Uterus (tissue), 2 donors: ENCODE results near the gene OBSCN.

Experiments used
- POLR2A ChIP-seq, 2 donors: fragments of 450-650 bp; IDR thresholded peaks; one replicate each; pipeline ENCODE4 v1.6.1; 2016; ENCODE audit warnings: antibody characterized with exemption in 2 of 2, mild to moderate bottlenecking in 1 of 2, moderate library complexity in 1 of 2
- TF ChIP-seq, protein P1 (sequence below), 4 experiments: fragments of 200-600 bp in 2 of 4; fragments of 450-650 bp in 2 of 4; sonication (generic) in 2 of 4; IDR thresholded peaks; one replicate each; pipeline ENCODE4 v1.5.1; 2016 to 2019; ENCODE audit warnings: antibody characterized with exemption in 4 of 4, mild to moderate bottlenecking in 2 of 4, moderate library complexity in 1 of 4

- TF ChIP-seq, protein P1, sequence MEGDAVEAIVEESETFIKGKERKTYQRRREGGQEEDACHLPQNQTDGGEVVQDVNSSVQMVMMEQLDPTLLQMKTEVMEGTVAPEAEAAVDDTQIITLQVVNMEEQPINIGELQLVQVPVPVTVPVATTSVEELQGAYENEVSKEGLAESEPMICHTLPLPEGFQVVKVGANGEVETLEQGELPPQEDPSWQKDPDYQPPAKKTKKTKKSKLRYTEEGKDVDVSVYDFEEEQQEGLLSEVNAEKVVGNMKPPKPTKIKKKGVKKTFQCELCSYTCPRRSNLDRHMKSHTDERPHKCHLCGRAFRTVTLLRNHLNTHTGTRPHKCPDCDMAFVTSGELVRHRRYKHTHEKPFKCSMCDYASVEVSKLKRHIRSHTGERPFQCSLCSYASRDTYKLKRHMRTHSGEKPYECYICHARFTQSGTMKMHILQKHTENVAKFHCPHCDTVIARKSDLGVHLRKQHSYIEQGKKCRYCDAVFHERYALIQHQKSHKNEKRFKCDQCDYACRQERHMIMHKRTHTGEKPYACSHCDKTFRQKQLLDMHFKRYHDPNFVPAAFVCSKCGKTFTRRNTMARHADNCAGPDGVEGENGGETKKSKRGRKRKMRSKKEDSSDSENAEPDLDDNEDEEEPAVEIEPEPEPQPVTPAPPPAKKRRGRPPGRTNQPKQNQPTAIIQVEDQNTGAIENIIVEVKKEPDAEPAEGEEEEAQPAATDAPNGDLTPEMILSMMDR (IDR thresholded peaks at IDR 0.05): no peak
- no peak for TF ChIP-seq POLR2A (IDR thresholded peaks at IDR 0.05)
These were observed 32.4 kb upstream of the OBSCN start for GRCh38 chr1:228175316-228176023.
